Measurements from ENCODE around the gene C22orf15. TPM values are rescaled to one million over a fixed set of nuclear protein-coding genes. Genes with fewer than 3 reads are reported as not detected.

The C22orf15 gene
- total RNA-seq, 1 experiment from 2014 or later: not detected

DNA sequence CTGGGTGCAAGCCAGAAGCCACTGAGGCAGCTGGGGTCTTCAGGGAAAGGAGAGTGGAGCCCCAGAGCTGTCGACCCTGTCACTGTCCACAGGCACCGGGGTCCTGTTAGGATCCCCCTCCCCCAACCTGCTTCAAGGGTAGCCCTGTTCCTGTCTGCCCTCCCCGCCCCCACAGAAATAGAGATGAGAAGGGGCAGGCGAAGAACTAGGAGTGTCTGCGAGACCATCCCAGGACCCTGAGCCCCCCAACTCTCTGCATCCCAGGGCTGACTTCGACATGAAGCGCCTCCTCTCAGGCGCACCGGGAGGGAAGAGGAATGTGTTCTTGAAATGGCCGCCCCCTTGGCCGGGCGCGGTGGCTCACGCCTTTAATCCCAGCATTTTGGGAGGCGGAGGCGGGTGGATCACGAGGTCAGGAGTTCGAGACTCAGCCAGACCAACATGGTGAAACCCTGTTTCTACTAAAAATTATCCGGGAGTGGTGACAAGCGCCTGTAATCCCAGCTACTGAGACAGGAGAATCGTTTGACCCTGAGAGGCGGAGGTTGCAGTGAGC is 11.3 kb upstream of the C22orf15 start:
- BruUV-seq (replicated peaks): no TSS peak
- CTCF ChIA-PET: interaction anchor here (0.6 to 1.0 kb wide), 2 partner anchors 17 to 129 kb away, joined by 3 to 5 read pairs; no protein-coding TSS in a partner anchor
- intact Hi-C loops (cut with micrococcal nuclease): no loop called here

DNA sequence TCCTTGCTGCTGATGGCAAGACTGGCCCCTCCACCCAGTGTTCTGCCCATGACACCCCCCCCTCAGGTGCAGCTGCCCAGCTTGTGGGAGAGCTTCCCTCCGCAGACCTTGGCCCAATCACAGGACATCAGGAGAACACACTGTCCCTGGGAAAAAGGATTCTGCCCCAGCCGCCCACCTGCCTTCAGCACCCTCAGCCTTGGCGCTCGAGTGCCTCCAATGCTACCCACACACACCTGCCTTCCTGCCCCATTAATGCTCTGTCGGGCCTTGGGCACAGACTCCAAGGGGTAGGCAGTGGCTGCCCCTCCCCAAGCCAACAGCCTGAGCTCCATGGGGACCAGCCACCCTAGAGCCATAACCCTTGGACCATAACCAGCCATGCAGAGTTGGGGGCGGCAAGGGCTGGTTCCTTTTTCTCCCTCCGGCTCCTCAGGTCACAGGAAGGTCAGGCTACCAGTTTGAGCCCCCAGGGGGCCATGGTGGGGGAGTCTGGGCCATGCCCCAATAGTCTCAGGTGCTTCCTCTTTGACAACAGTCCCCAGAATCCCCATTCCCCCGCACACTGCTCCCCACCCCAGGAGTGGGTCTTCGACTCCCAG is 10.6 kb upstream of the C22orf15 start:
- Mint-ChIP-seq H3K4me3 (ENCODE audit: unreplicated experiment) (peak overlapping the region; percentile 83), H3K27me3 (ENCODE audit: insufficient read depth, unreplicated experiment) (no peaks in the 10 kb centered on the region), H3K36me3 (ENCODE audit: insufficient read depth, unreplicated experiment) (no peaks in the 10 kb centered on the region), H3K27ac (ENCODE audit: low read depth, unreplicated experiment) (peak overlapping the region; percentile 73), H3K4me1 (ENCODE audit: insufficient read depth, unreplicated experiment) (peaks cover 13% of the 10 kb centered on the region), H3K9me3 (ENCODE audit: unreplicated experiment) (peaks cover 7% of the 10 kb centered on the region)
- intact Hi-C loops (cut with micrococcal nuclease): no loop called here
- no peak for DNase-seq (ENCODE audit: unreplicated experiment)
- ChIA-PET CTCF (interaction anchor here (0.6 to 1.0 kb wide), 2 partner anchors 17 to 129 kb away, joined by 3 to 5 read pairs; no protein-coding TSS in a partner anchor), POLR2A (interaction anchor here (0.7 to 2.6 kb wide), 3 partner anchors 15 to 142 kb away, joined by 3 to 12 read pairs (median 7); partner anchors contain the start of genes CHCHD10 and SLC2A11)
- BruUV-seq (replicated peaks): no TSS peak
- TF ChIP-seq, protein P1, sequence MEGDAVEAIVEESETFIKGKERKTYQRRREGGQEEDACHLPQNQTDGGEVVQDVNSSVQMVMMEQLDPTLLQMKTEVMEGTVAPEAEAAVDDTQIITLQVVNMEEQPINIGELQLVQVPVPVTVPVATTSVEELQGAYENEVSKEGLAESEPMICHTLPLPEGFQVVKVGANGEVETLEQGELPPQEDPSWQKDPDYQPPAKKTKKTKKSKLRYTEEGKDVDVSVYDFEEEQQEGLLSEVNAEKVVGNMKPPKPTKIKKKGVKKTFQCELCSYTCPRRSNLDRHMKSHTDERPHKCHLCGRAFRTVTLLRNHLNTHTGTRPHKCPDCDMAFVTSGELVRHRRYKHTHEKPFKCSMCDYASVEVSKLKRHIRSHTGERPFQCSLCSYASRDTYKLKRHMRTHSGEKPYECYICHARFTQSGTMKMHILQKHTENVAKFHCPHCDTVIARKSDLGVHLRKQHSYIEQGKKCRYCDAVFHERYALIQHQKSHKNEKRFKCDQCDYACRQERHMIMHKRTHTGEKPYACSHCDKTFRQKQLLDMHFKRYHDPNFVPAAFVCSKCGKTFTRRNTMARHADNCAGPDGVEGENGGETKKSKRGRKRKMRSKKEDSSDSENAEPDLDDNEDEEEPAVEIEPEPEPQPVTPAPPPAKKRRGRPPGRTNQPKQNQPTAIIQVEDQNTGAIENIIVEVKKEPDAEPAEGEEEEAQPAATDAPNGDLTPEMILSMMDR (IDR thresholded peaks at IDR 0.05; ENCODE audit: unreplicated experiment): no peak

More for the DNA sequence above, 11.3 kb upstream of the C22orf15 start:
- no peaks in the 10 kb centered on the region for H3K27me3 Mint-ChIP-seq (ENCODE audit: insufficient read depth, unreplicated experiment)
- POLR2A ChIA-PET: interaction anchor here (0.6 to 2.6 kb wide), 6 partner anchors 14 to 143 kb away, joined by 3 to 12 read pairs (median 3); partner anchors contain the start of genes CHCHD10 and SLC2A11
- peak overlapping the region; percentile 83 for H3K4me3 Mint-ChIP-seq (ENCODE audit: unreplicated experiment)
- H3K4me1 Mint-ChIP-seq (ENCODE audit: insufficient read depth, unreplicated experiment): peaks cover 13% of the 10 kb centered on the region
- H3K36me3 Mint-ChIP-seq (ENCODE audit: insufficient read depth, unreplicated experiment): no peaks in the 10 kb centered on the region
- no peak for DNase-seq (ENCODE audit: unreplicated experiment)
- H3K27ac Mint-ChIP-seq (ENCODE audit: low read depth, unreplicated experiment): peak overlapping the region; percentile 73
- peaks cover 7% of the 10 kb centered on the region for H3K9me3 Mint-ChIP-seq (ENCODE audit: unreplicated experiment)
- TF ChIP-seq, protein P1 (IDR thresholded peaks at IDR 0.05; ENCODE audit: unreplicated experiment): no peak

DNA sequence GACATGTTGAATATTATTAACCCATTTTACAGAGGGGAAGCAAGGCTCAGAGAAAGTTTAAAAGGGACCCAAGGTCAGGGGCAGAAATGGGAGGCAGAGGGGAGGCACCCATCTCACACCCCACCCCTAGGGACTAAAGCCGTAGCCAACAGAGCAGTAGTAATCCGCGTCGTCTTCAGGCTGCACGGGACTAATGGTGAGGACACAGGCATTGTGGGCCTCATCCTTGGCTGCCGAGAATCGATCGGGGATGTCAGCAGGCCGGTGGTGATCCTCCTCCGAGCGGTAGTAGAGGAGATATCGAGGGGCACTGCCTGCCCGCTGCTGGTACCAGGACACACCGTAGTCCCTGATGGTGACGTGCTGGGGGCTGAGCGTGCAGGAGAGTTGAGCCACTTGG is 10.0 kb upstream of the C22orf15 start:
- H3K36me3 Mint-ChIP-seq (ENCODE audit: insufficient read depth, unreplicated experiment): no peaks in the 10 kb centered on the region
- H3K9me3 Mint-ChIP-seq (ENCODE audit: unreplicated experiment): peaks cover 7% of the 10 kb centered on the region
- ChIA-PET POLR2A (interaction anchor here (2.6 kb wide), 1 partner anchor 15 kb away, joined by 12 read pairs; the partner anchor contains the start of gene CHCHD10), CTCF (interaction anchor here (0.6 kb wide), 1 partner anchor 108 kb away, joined by 4 read pairs; no protein-coding TSS in a partner anchor)
- DNase-seq (ENCODE audit: unreplicated experiment): no peak
- H3K4me3 Mint-ChIP-seq (ENCODE audit: unreplicated experiment): no peak overlapping the region
- H3K27ac Mint-ChIP-seq (ENCODE audit: low read depth, unreplicated experiment): no peak overlapping the region
- no TSS peak for BruUV-seq (replicated peaks)
- TF ChIP-seq, protein P1 (IDR thresholded peaks at IDR 0.05; ENCODE audit: unreplicated experiment): no peak
- no peaks in the 10 kb centered on the region for H3K27me3 Mint-ChIP-seq (ENCODE audit: insufficient read depth, unreplicated experiment)
- intact Hi-C loops (cut with micrococcal nuclease): no loop called here
- H3K4me1 Mint-ChIP-seq (ENCODE audit: insufficient read depth, unreplicated experiment): peaks cover 13% of the 10 kb centered on the region

DNA sequence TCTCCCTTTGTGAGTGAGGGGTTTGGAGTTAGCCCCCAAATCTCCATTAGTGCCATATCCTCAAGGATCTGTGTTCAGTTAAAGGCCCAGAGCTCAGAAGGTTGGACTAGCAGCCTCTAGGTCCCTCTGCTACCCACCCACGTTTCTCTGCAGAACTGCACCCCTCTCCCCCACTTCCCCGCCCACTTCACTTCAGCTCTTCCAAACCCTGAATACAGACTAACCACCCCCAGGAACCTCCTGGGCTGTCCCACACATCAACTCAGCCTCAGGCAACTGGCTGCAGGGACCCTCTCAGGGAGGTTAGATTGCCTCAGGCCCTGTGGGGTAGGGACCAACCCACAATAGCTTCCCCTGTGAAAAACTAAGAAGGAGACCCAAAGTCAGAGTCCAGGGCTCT is 9.4 kb upstream of the C22orf15 start:
- BruUV-seq (replicated peaks): no TSS peak
- H3K9me3 Mint-ChIP-seq (ENCODE audit: unreplicated experiment): peaks cover 7% of the 10 kb centered on the region
- H3K27ac Mint-ChIP-seq (ENCODE audit: low read depth, unreplicated experiment): no peak overlapping the region
- CTCF ChIA-PET: interaction anchor here (0.6 kb wide), 1 partner anchor 107 kb away, joined by 4 read pairs; no protein-coding TSS in a partner anchor
- DNase-seq (ENCODE audit: unreplicated experiment): no peak
- intact Hi-C loops (cut with micrococcal nuclease): no loop called here
- no peaks in the 10 kb centered on the region for H3K27me3 Mint-ChIP-seq (ENCODE audit: insufficient read depth, unreplicated experiment)
- H3K36me3 Mint-ChIP-seq (ENCODE audit: insufficient read depth, unreplicated experiment): no peaks in the 10 kb centered on the region
- POLR2A ChIA-PET: no interaction called here
- no peak overlapping the region for H3K4me3 Mint-ChIP-seq (ENCODE audit: unreplicated experiment)
- TF ChIP-seq, protein P1 (IDR thresholded peaks at IDR 0.05; ENCODE audit: unreplicated experiment): no peak
- H3K4me1 Mint-ChIP-seq (ENCODE audit: insufficient read depth, unreplicated experiment): peaks cover 13% of the 10 kb centered on the region

Measured in MCF 10A (cell line).